ENCODE data around the gene SECTM1. TPM values are rescaled to one million over a fixed set of nuclear protein-coding genes. Genes with fewer than 3 reads are reported as not detected.

Gene SECTM1
- total RNA-seq, 1 donor from 2014 or later: 0.27 TPM

GRCh38 chr17:82350182-82351030, 16.8 kb upstream of the SECTM1 start:
- no peak overlapping the region for H3K4me2 ChIP-seq (ENCODE audit: low read length)
- H3K4me1 Mint-ChIP-seq (ENCODE audit: low read depth, unreplicated experiment): no peaks in the 10 kb centered on the region
- no peaks in the 10 kb centered on the region for H3K4me1 ChIP-seq (ENCODE audit: insufficient read depth, low read length)
- H3K9ac ChIP-seq (ENCODE audit: low read length): no peak overlapping the region
- H3K27ac ChIP-seq (ENCODE audit: low read depth, low read length): no peak overlapping the region
- FAIRE-seq (no peak), DNase-seq (ENCODE audit: low read depth) (no peak)
- no peak overlapping the region for H3K4me3 ChIP-seq (ENCODE audit: insufficient read depth, low read depth, low read length)
- no peaks in the 10 kb centered on the region for H3K36me3 ChIP-seq (ENCODE audit: insufficient read depth, low read length)
- H2AFZ ChIP-seq (ENCODE audit: low read depth, low read length): no peak overlapping the region
- no peaks in the 10 kb centered on the region for H3K9me3 ChIP-seq (ENCODE audit: insufficient read depth, low read depth, low read length)
- H3K9me3 Mint-ChIP-seq (ENCODE audit: unreplicated experiment): no peaks in the 10 kb centered on the region
- H3K36me3 Mint-ChIP-seq (ENCODE audit: low read depth, unreplicated experiment): peaks cover 1% of the 10 kb centered on the region
- H3K79me2 ChIP-seq (ENCODE audit: insufficient read depth, low read length): no peaks in the 10 kb centered on the region
- H3K27me3 ChIP-seq (ENCODE audit: insufficient read depth, low read length): peaks cover 9% of the 10 kb centered on the region
- no peak overlapping the region for H3K4me3 Mint-ChIP-seq (ENCODE audit: unreplicated experiment)
- H3K27ac Mint-ChIP-seq (ENCODE audit: unreplicated experiment): no peak overlapping the region
- peaks cover 31% of the 10 kb centered on the region for H3K27me3 Mint-ChIP-seq (ENCODE audit: low read depth, unreplicated experiment)
- TF ChIP-seq CTCF (IDR thresholded peaks at IDR 0.05; ENCODE audit: insufficient read depth, low read depth, low read length): no peak
- TF ChIP-seq EZH2 (IDR thresholded peaks at IDR 0.05; ENCODE audit: insufficient read depth, low read length): no peak
- H4K20me1 ChIP-seq (ENCODE audit: insufficient read depth, low read length): peaks cover 3% of the 10 kb centered on the region

GRCh38 chr17:82349287-82349701, 15.7 kb upstream of the SECTM1 start:
- FAIRE-seq (no peak), DNase-seq (ENCODE audit: low read depth) (no peak)
- no peak overlapping the region for H3K27ac ChIP-seq (ENCODE audit: low read depth, low read length)
- no peaks in the 10 kb centered on the region for H3K4me1 Mint-ChIP-seq (ENCODE audit: low read depth, unreplicated experiment)
- H3K36me3 Mint-ChIP-seq (ENCODE audit: low read depth, unreplicated experiment): peaks cover 1% of the 10 kb centered on the region
- no peaks in the 10 kb centered on the region for H3K79me2 ChIP-seq (ENCODE audit: insufficient read depth, low read length)
- H3K27me3 Mint-ChIP-seq (ENCODE audit: low read depth, unreplicated experiment): peaks cover 24% of the 10 kb centered on the region
- no peak overlapping the region for H3K4me3 Mint-ChIP-seq (ENCODE audit: unreplicated experiment)
- H3K4me3 ChIP-seq (ENCODE audit: insufficient read depth, low read depth, low read length): no peak overlapping the region
- TF ChIP-seq EZH2 (IDR thresholded peaks at IDR 0.05; ENCODE audit: insufficient read depth, low read length): no peak
- no peak for TF ChIP-seq CTCF (IDR thresholded peaks at IDR 0.05; ENCODE audit: insufficient read depth, low read depth, low read length)
- H3K9me3 ChIP-seq (ENCODE audit: insufficient read depth, low read depth, low read length): no peaks in the 10 kb centered on the region
- no peak overlapping the region for H2AFZ ChIP-seq (ENCODE audit: low read depth, low read length)
- H3K27me3 ChIP-seq (ENCODE audit: insufficient read depth, low read length): peaks cover 9% of the 10 kb centered on the region
- no peak overlapping the region for H3K9ac ChIP-seq (ENCODE audit: low read length)
- no peak overlapping the region for H3K27ac Mint-ChIP-seq (ENCODE audit: unreplicated experiment)
- no peak overlapping the region for H3K4me2 ChIP-seq (ENCODE audit: low read length)
- H3K36me3 ChIP-seq (ENCODE audit: insufficient read depth, low read length): no peaks in the 10 kb centered on the region
- H3K9me3 Mint-ChIP-seq (ENCODE audit: unreplicated experiment): no peaks in the 10 kb centered on the region
- H3K4me1 ChIP-seq (ENCODE audit: insufficient read depth, low read length): no peaks in the 10 kb centered on the region
- peaks cover 3% of the 10 kb centered on the region for H4K20me1 ChIP-seq (ENCODE audit: insufficient read depth, low read length)

DNA sequence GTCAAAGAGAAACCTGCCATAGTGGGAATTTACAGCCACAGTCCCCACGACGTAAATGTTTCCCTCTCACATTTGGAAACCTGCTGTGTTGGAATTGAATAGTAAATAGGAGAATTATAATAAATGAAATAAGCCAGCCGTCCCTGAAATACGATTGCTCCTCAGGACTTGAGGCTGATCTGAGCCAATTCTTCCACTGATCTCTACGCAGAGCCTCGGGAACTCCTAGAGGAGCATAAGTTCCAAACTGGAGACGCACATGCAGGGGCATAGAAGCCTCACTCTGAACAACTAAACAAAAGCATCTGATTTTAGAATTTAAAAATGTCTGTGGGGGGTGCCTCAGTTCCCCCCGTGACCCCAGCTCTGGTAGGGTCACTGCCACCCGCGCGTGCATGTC, 15.3 kb upstream of the SECTM1 start:
- Histone ChIP-seq H3K36me3 (ENCODE audit: insufficient read depth, low read length) (no peaks in the 10 kb centered on the region), H3K4me1 (ENCODE audit: insufficient read depth, low read length) (no peaks in the 10 kb centered on the region), H3K27me3 (ENCODE audit: insufficient read depth, low read length) (peaks cover 9% of the 10 kb centered on the region), H4K20me1 (ENCODE audit: insufficient read depth, low read length) (peaks cover 3% of the 10 kb centered on the region), H3K4me2 (ENCODE audit: low read length) (no peak overlapping the region), H3K27ac (ENCODE audit: low read depth, low read length) (no peak overlapping the region), H3K9me3 (ENCODE audit: insufficient read depth, low read depth, low read length) (no peaks in the 10 kb centered on the region), H2AFZ (ENCODE audit: low read depth, low read length) (no peak overlapping the region), H3K4me3 (ENCODE audit: insufficient read depth, low read depth, low read length) (no peak overlapping the region), H3K79me2 (ENCODE audit: insufficient read depth, low read length) (no peaks in the 10 kb centered on the region), H3K9ac (ENCODE audit: low read length) (no peak overlapping the region)
- Mint-ChIP-seq H3K9me3 (ENCODE audit: unreplicated experiment) (no peaks in the 10 kb centered on the region), H3K4me1 (ENCODE audit: low read depth, unreplicated experiment) (no peaks in the 10 kb centered on the region), H3K4me3 (ENCODE audit: unreplicated experiment) (no peak overlapping the region), H3K27ac (ENCODE audit: unreplicated experiment) (no peak overlapping the region), H3K36me3 (ENCODE audit: low read depth, unreplicated experiment) (peaks cover 1% of the 10 kb centered on the region), H3K27me3 (ENCODE audit: low read depth, unreplicated experiment) (peaks cover 24% of the 10 kb centered on the region)
- no peak for TF ChIP-seq CTCF (IDR thresholded peaks at IDR 0.05; ENCODE audit: insufficient read depth, low read depth, low read length)
- no peak for TF ChIP-seq EZH2 (IDR thresholded peaks at IDR 0.05; ENCODE audit: insufficient read depth, low read length)
- FAIRE-seq (no peak), DNase-seq (ENCODE audit: low read depth) (no peak)
